Measurements from ENCODE around the gene CLEC9A. TPM values are rescaled to one million over a fixed set of nuclear protein-coding genes. Genes with fewer than 3 reads are reported as not detected.

The CLEC9A gene
- total RNA-seq, 1 experiment from 2014 or later: not detected

GRCh38 chr12:10067264-10067663 is 36.8 kb downstream of the CLEC9A start:
- no peak for DNase-seq (ENCODE audit: low read depth)

GRCh38 chr12:10067942-10068341 is 37.5 kb downstream of the CLEC9A start:
- DNase-seq (ENCODE audit: low read depth): no peak

- DNase-seq (ENCODE audit: low read depth): no peak
Observed at GRCh38 chr12:10068644-10069043, 38.2 kb downstream of the CLEC9A start.

- peak; percentile 10 for DNase-seq (ENCODE audit: low read depth)
Observed at GRCh38 chr12:10069099-10069498, 38.6 kb downstream of the CLEC9A start.

- no peak for DNase-seq (ENCODE audit: low read depth)
Observed at GRCh38 chr12:10069976-10070375, 39.5 kb downstream of the CLEC9A start.

- no peak for DNase-seq (ENCODE audit: low read depth)
Observed at GRCh38 chr12:10070380-10070779, 39.9 kb downstream of the CLEC9A start.

- no peak for DNase-seq (ENCODE audit: low read depth)
Observed at GRCh38 chr12:10072131-10072530, 41.6 kb downstream of the CLEC9A start.

GRCh38 chr12:10073261-10073660 is 42.8 kb downstream of the CLEC9A start:
- no peak for DNase-seq (ENCODE audit: low read depth)

GRCh38 chr12:10075451-10075850 is 45.0 kb downstream of the CLEC9A start:
- no peak for DNase-seq (ENCODE audit: low read depth)

GRCh38 chr12:10082117-10082874 is 51.8 kb downstream of the CLEC9A start:
- DNase-seq (ENCODE audit: low read depth): no peak

- no peak for DNase-seq (ENCODE audit: low read depth)
Observed at GRCh38 chr12:10084733-10085132, 54.3 kb downstream of the CLEC9A start.

GRCh38 chr12:10086387-10086786 is 55.9 kb downstream of the CLEC9A start:
- no peak for DNase-seq (ENCODE audit: low read depth)

GRCh38 chr12:10088031-10088430 is 57.5 kb downstream of the CLEC9A start:
- no peak for DNase-seq (ENCODE audit: low read depth)

GRCh38 chr12:10088955-10089900 is 58.7 kb downstream of the CLEC9A start:
- DNase-seq (ENCODE audit: low read depth): no peak

GRCh38 chr12:10094646-10095395 is 64.3 kb downstream of the CLEC9A start:
- DNase-seq (ENCODE audit: low read depth): no peak

- no peak for DNase-seq (ENCODE audit: low read depth)
Observed at GRCh38 chr12:10095971-10096370, 65.5 kb downstream of the CLEC9A start.

GRCh38 chr12:10097521-10097920 is 67.0 kb downstream of the CLEC9A start:
- DNase-seq (ENCODE audit: low read depth): no peak

- no peak for DNase-seq (ENCODE audit: low read depth)
Observed at GRCh38 chr12:10098791-10099190, 68.3 kb downstream of the CLEC9A start, which contains the start of gene CLEC1A. Gene CLEC1A, minus strand, starts transcription at chr12:10098985. Its CDS starts 63 bp downstream, at chr12:10098922.

- DNase-seq (ENCODE audit: low read depth): no peak
Observed at GRCh38 chr12:10101042-10101579, 70.6 kb downstream of the CLEC9A start.

- no peak for DNase-seq (ENCODE audit: low read depth)
Observed at GRCh38 chr12:10101648-10102220, 71.3 kb downstream of the CLEC9A start.

GRCh38 chr12:10102322-10102721 is 71.8 kb downstream of the CLEC9A start:
- no peak for DNase-seq (ENCODE audit: low read depth)
